Measurements from ENCODE around the gene PPDPF. TPM values are rescaled to one million over a fixed set of nuclear protein-coding genes. Genes with fewer than 3 reads are reported as not detected.

The PPDPF gene
- total RNA-seq, 1 donor from 2014 or later: 135 TPM

DNA sequence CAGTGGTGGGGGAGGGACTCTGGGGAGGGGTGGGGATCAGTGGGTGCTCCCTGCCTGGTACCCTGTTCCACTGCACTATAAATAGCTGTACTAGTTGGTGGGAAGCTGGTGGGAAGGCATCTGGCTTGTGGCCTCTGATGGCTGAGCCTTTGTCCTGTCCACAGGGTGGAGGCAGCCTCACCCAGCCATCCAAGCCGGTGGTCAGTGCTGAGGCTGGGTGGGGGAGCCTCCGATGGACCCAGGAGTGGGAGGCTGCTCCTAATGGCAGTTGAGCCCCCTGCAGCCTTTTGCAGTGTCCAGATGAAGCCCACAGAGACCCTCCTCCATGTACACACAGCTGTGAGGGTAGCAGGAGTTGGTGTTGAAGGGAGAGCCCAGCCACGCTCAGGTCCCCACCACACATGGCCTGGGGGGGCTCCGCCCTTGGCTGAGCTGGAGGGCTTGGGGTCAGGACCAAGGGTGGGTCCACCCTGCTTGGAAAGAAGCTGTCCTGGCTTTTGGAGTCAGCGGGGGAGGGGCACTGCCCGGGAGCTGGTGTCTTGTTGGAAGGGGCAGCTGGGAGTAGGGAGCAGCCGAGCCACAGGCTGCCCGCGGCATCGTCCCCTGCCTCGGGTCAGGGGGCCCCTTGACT is 2.5 kb downstream of the PPDPF start:
- no peak for DNase-seq (ENCODE audit: low spot score)
- Mint-ChIP-seq H3K9me3 (peaks cover 9% of the 10 kb centered on the region), H3K27ac (no peak overlapping the region), H3K4me1 (ENCODE audit: low read depth) (peaks cover 6% of the 10 kb centered on the region), H3K27me3 (ENCODE audit: low read depth) (peaks cover 4% of the 10 kb centered on the region), H3K4me3 (ENCODE audit: low read depth) (peak overlapping the region; percentile 17), H3K36me3 (ENCODE audit: low read depth) (peaks cover 33% of the 10 kb centered on the region)
- intact Hi-C loops (cut with micrococcal nuclease): no loop called here

DNA sequence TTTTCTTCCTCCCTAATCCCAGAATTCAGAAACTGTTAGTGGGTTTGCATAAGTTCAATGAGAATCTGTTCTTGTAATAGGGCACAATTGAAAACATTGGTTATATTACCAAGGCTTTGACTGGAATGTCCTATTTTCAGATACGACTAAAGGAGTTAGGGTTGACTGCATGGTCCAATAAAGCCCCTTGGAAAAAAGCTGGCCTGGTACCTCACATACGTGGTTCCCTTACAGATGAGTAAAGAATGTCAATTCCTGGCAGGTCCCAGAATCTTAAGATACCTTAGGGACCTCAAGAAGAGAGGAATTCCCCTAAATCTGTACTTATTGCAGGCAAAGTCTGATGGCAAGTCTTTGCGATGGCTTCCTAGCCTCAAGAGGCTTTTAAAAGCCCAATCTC is 4.6 kb downstream of the PPDPF start:
- intact Hi-C loops (cut with micrococcal nuclease): no loop called here

DNA sequence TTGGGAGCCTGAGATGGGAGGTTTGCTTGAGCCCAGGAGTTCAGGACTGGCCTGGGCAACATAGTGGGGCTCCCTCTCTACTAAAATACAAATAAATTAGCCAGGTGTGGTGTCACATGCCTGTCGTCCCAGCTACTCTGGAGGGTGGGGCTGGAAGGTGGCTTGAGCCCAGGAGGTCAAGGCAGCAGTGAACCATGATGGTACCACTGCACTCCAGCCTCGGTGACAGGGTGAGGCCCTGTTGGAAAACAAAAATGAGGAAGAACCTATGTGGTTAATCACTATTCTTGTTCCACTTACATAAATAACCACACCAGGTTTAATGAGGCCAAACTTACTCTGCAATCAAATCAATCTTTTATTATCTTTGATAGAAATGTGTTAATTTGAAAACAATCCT is 5.4 kb downstream of the PPDPF start:
- DNase-seq (ENCODE audit: low spot score): no peak
- intact Hi-C loops (cut with micrococcal nuclease): no loop called here
- peaks cover 33% of the 10 kb centered on the region for H3K36me3 Mint-ChIP-seq (ENCODE audit: low read depth)
- H3K9me3 Mint-ChIP-seq: peaks cover 9% of the 10 kb centered on the region
- H3K4me3 Mint-ChIP-seq (ENCODE audit: low read depth): no peak overlapping the region
- H3K4me1 Mint-ChIP-seq (ENCODE audit: low read depth): peaks cover 2% of the 10 kb centered on the region
- H3K27ac Mint-ChIP-seq: no peak overlapping the region
- no peaks in the 10 kb centered on the region for H3K27me3 Mint-ChIP-seq (ENCODE audit: low read depth)

More for the DNA sequence above, 4.6 kb downstream of the PPDPF start:
- no peak for DNase-seq (ENCODE audit: low spot score)
- Mint-ChIP-seq H3K36me3 (ENCODE audit: low read depth) (peaks cover 33% of the 10 kb centered on the region), H3K4me3 (ENCODE audit: low read depth) (no peak overlapping the region), H3K27me3 (ENCODE audit: low read depth) (no peaks in the 10 kb centered on the region), H3K27ac (no peak overlapping the region), H3K4me1 (ENCODE audit: low read depth) (peaks cover 2% of the 10 kb centered on the region), H3K9me3 (peaks cover 9% of the 10 kb centered on the region)

DNA sequence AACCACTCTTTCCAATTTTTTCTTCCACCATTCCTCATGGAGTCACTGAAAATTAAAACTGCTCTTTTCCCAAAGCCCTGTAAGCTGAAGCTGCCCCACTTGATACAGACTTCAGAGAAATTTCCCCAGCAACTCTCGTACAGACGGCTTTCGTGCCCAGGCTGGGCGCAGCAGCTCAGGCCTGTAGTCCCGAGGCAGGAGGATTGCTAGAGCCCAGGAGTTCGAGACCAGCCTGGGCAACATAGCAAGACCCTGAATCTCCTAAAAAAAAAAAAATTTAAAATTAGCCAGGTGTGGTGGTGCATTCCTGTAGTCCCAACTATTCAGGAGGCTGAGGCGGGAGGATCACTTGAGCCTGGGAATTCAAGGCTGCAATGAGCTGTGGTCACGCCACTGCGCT is 6.6 kb downstream of the PPDPF start:
- intact Hi-C loops (cut with micrococcal nuclease): no loop called here
- Mint-ChIP-seq H3K27me3 (ENCODE audit: low read depth) (no peaks in the 10 kb centered on the region), H3K9me3 (peaks cover 9% of the 10 kb centered on the region), H3K4me1 (ENCODE audit: low read depth) (peaks cover 2% of the 10 kb centered on the region), H3K36me3 (ENCODE audit: low read depth) (peaks cover 23% of the 10 kb centered on the region), H3K27ac (no peak overlapping the region), H3K4me3 (ENCODE audit: low read depth) (no peak overlapping the region)
- DNase-seq (ENCODE audit: low spot score): no peak

- Mint-ChIP-seq H3K27ac (no peak overlapping the region), H3K9me3 (no peaks in the 10 kb centered on the region), H3K36me3 (ENCODE audit: low read depth) (peaks cover 1% of the 10 kb centered on the region), H3K4me1 (ENCODE audit: low read depth) (no peaks in the 10 kb centered on the region), H3K4me3 (ENCODE audit: low read depth) (no peak overlapping the region), H3K27me3 (ENCODE audit: low read depth) (no peaks in the 10 kb centered on the region)
- DNase-seq (ENCODE audit: low spot score): no peak
- intact Hi-C loops (cut with micrococcal nuclease): no loop called here
Measured at GRCh38 chr20:63529180-63529860, 8.8 kb downstream of the PPDPF start.

- Mint-ChIP-seq H3K9me3 (no peaks in the 10 kb centered on the region), H3K27me3 (ENCODE audit: low read depth) (no peaks in the 10 kb centered on the region), H3K4me1 (ENCODE audit: low read depth) (no peaks in the 10 kb centered on the region), H3K36me3 (ENCODE audit: low read depth) (no peaks in the 10 kb centered on the region), H3K27ac (no peak overlapping the region), H3K4me3 (ENCODE audit: low read depth) (no peak overlapping the region)
- intact Hi-C loops (cut with micrococcal nuclease): no loop called here
- DNase-seq (ENCODE audit: low spot score): no peak
Measured at GRCh38 chr20:63529861-63530787, 9.6 kb downstream of the PPDPF start.

DNA sequence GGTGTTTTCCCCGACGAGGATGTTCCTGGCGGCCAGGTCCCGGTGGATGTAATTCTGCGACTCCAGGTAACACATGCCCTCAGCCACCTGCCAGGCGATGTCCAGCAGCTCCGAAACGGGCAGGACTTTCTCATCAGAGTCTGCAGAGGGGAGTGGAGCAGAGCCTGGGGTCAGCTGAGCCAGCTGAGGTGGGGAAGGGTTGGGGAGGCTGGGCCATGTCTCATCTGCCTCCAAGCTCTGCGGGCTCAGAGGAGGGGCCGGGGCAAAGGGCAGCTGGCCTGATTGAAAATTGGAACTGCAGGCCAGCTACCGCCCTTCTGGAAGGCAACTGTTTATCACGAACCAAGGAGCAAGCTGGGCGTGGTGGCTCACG is 10.2 kb downstream of the PPDPF start:
- H3K9me3 Mint-ChIP-seq: no peaks in the 10 kb centered on the region
- DNase-seq (ENCODE audit: low spot score): no peak
- no peaks in the 10 kb centered on the region for H3K36me3 Mint-ChIP-seq (ENCODE audit: low read depth)
- H3K27me3 Mint-ChIP-seq (ENCODE audit: low read depth): no peaks in the 10 kb centered on the region
- H3K27ac Mint-ChIP-seq: no peak overlapping the region
- H3K4me1 Mint-ChIP-seq (ENCODE audit: low read depth): no peaks in the 10 kb centered on the region
- no peak overlapping the region for H3K4me3 Mint-ChIP-seq (ENCODE audit: low read depth)
- intact Hi-C loops (cut with micrococcal nuclease): no loop called here

DNA sequence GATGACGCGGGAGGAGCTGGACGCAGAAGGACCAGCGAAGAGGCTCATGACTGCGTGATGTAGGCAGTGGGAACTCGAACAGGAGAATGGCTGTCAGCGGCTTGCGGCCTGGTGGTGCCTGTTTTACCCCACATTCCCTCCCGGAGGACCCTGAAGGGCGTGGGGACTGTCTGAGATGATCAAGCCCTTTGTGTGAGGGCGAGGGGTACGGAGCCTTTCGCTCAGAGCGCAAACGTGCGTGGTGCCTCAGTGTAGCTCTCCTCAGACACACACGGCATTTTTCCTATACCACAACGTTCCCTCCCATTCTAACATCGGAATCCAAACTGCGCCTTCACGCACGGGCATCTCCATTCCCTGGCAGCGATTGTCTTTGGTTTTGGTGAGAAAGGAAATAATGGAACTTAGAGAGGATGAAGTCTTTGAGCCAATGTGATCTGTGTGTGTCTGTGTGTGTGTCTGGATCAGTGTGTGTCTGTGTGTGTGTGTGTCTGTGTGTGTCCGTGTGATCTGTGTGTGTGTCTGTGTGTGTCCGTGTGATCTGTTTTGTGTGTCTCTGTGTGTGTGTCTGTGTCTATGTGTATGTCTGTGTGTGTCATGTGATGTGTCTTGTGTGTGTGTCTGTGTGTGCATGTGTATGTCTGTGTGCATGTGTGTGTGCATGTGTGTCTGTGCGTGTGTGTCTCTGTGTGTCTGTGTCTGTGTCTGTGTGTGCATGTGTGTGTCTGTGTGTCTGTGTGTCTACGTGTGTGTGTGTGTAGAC is 11.3 kb downstream of the PPDPF start:
- Mint-ChIP-seq H3K36me3 (ENCODE audit: low read depth) (no peaks in the 10 kb centered on the region), H3K9me3 (no peaks in the 10 kb centered on the region), H3K4me3 (ENCODE audit: low read depth) (no peak overlapping the region), H3K4me1 (ENCODE audit: low read depth) (no peaks in the 10 kb centered on the region), H3K27ac (no peak overlapping the region), H3K27me3 (ENCODE audit: low read depth) (no peaks in the 10 kb centered on the region)
- no peak for DNase-seq (ENCODE audit: low spot score)
- intact Hi-C loops (cut with micrococcal nuclease): no loop called here

GRCh38 chr20:63532449-63532971 is 11.9 kb downstream of the PPDPF start:
- H3K9me3 Mint-ChIP-seq: no peaks in the 10 kb centered on the region
- intact Hi-C loops (cut with micrococcal nuclease): no loop called here
- DNase-seq (ENCODE audit: low spot score): no peak

DNA sequence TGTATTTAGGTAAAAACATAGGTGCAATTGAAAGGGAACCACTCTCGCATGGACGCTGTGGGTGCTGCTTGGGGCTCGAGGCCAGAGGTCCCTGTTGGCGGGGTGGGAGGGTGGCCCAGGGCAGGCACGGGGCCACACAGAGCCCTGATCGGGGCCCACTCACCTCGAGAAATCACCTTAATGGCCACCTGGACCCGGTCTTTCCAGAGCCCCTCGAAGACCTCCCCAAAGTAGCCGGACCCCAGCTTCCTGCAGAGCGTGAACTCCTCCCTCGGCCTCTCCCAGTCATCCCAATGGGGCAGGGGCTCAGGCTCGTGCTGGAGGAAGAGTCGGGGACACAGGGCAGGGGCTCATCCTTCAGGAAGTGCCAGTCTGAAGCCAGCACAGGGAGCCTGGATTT is 12.8 kb downstream of the PPDPF start:
- H3K27ac Mint-ChIP-seq: no peak overlapping the region
- H3K4me1 Mint-ChIP-seq (ENCODE audit: low read depth): peaks cover 5% of the 10 kb centered on the region
- no peaks in the 10 kb centered on the region for H3K36me3 Mint-ChIP-seq (ENCODE audit: low read depth)
- intact Hi-C loops (cut with micrococcal nuclease): no loop called here
- no peak for DNase-seq (ENCODE audit: low spot score)
- H3K9me3 Mint-ChIP-seq: no peaks in the 10 kb centered on the region
- H3K27me3 Mint-ChIP-seq (ENCODE audit: low read depth): no peaks in the 10 kb centered on the region
- H3K4me3 Mint-ChIP-seq (ENCODE audit: low read depth): no peak overlapping the region

More at GRCh38 chr20:63532449-63532971, 11.9 kb downstream of the PPDPF start:
- Mint-ChIP-seq H3K4me1 (ENCODE audit: low read depth) (peaks cover 3% of the 10 kb centered on the region), H3K27ac (no peak overlapping the region), H3K36me3 (ENCODE audit: low read depth) (no peaks in the 10 kb centered on the region), H3K27me3 (ENCODE audit: low read depth) (no peaks in the 10 kb centered on the region), H3K4me3 (ENCODE audit: low read depth) (no peak overlapping the region)

GRCh38 chr20:63533871-63534393 is 13.4 kb downstream of the PPDPF start:
- H3K4me1 Mint-ChIP-seq (ENCODE audit: low read depth): peaks cover 5% of the 10 kb centered on the region
- no peak overlapping the region for H3K27ac Mint-ChIP-seq
- no peak overlapping the region for H3K4me3 Mint-ChIP-seq (ENCODE audit: low read depth)
- H3K36me3 Mint-ChIP-seq (ENCODE audit: low read depth): no peaks in the 10 kb centered on the region
- intact Hi-C loops (cut with micrococcal nuclease): no loop called here
- no peaks in the 10 kb centered on the region for H3K9me3 Mint-ChIP-seq
- no peaks in the 10 kb centered on the region for H3K27me3 Mint-ChIP-seq (ENCODE audit: low read depth)
- no peak for DNase-seq (ENCODE audit: low spot score)

DNA sequence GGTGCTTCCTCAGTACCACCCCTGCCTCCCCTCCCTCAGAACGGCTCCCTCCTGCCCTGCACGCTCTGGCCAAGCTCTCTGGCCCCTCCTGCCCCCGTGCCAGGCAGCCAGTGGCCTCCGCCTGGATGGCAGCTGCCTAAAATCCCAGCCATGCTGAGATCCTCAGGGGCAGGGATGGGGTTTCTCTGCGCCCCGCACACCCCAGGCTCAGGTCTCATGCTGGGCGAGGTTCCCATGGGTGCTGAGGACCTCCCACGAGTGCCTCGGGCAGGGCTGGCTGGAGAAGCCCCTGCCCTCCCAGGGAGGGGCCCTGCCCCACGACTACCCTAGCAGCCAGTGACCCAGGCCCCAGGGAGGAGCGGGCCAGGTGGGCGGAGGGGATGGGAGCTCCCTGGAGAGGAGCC is 13.9 kb downstream of the PPDPF start:
- DNase-seq (ENCODE audit: low spot score): no peak
- Mint-ChIP-seq H3K4me1 (ENCODE audit: low read depth) (peaks cover 5% of the 10 kb centered on the region), H3K9me3 (no peaks in the 10 kb centered on the region), H3K27me3 (ENCODE audit: low read depth) (no peaks in the 10 kb centered on the region), H3K27ac (no peak overlapping the region), H3K4me3 (ENCODE audit: low read depth) (no peak overlapping the region), H3K36me3 (ENCODE audit: low read depth) (no peaks in the 10 kb centered on the region)
- intact Hi-C loops (cut with micrococcal nuclease): no loop called here
